ENCODE results near the gene DCAF17.

Gene DCAF17

DNA sequence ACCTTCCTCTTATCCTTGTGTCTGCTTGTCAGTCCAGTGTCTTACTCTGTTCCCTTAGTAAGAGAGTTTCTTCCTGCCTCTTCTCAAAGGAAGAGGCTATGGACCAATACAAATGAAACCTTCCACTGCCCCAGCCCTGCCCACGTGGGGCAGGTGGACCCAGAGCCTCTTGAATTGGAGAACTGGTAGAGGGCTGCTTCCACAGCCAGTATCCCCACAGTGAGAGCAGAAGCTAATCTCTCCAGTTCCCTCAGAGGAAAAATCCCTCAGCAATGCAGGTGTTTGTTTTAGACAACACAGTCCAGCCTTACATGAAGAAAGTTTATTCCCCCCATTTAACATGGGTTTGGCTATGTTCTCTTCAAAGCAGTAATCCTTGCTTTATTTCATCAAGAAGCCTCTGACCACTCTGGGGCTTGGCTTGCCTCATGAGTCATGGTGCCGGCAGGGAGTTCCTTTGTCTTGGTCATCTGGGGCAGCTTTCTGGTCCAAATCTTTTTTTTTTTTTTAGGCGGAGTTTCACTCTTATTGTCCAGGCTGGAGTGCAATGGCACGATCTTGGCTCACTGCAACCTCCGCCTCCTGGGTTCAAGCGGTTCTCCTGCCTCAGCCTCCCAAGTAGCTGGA lies 81.8 kb downstream of the DCAF17 start (continued):
- TF ChIP-seq, protein P1, sequence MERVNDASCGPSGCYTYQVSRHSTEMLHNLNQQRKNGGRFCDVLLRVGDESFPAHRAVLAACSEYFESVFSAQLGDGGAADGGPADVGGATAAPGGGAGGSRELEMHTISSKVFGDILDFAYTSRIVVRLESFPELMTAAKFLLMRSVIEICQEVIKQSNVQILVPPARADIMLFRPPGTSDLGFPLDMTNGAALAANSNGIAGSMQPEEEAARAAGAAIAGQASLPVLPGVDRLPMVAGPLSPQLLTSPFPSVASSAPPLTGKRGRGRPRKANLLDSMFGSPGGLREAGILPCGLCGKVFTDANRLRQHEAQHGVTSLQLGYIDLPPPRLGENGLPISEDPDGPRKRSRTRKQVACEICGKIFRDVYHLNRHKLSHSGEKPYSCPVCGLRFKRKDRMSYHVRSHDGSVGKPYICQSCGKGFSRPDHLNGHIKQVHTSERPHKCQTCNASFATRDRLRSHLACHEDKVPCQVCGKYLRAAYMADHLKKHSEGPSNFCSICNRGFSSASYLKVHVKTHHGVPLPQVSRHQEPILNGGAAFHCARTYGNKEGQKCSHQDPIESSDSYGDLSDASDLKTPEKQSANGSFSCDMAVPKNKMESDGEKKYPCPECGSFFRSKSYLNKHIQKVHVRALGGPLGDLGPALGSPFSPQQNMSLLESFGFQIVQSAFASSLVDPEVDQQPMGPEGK (CRISPR knock-in tag; IDR thresholded peaks at IDR 0.05; ENCODE audit: borderline replicate concordance) = no peak
- TF ChIP-seq TCF4 (CRISPR knock-in tag; IDR thresholded peaks at IDR 0.05; ENCODE audit: borderline replicate concordance) (no peak), PPARA (CRISPR knock-in tag; IDR thresholded peaks at IDR 0.05; ENCODE audit: borderline replicate concordance) (no peak), ZNF8 (CRISPR knock-in tag; IDR thresholded peaks at IDR 0.05) (no peak)

DNA sequence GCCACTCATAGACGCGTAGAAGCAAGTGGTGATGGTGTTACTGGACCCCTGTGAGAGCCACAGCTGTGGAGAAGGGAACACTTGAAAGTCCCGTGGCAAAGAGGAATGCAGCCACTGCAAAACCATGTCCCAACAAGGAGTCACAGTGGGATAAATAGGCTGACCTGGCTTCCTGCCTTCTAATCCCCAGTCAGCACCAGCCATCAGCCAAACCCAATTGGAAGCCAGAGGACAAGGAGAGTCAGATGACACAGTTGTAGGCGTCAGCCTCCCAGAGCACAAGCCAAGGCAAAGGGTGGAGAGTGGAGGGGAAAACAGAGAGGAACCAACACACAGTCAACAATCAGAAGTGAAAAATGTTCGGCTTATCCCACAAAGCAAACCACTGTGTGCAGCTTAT lies 82.8 kb downstream of the DCAF17 start:
- no peak for ATAC-seq
- TF ChIP-seq RARB (CRISPR knock-in tag; IDR thresholded peaks at IDR 0.05) (no peak), PPARA (CRISPR knock-in tag; IDR thresholded peaks at IDR 0.05; ENCODE audit: borderline replicate concordance) (no peak), ZNF70 (CRISPR knock-in tag; IDR thresholded peaks at IDR 0.05) (no peak), ZFP3 (CRISPR knock-in tag; IDR thresholded peaks at IDR 0.05) (no peak), BACH2 (CRISPR knock-in tag; IDR thresholded peaks at IDR 0.05; ENCODE audit: borderline replicate concordance) (no peak), ISL1 (CRISPR knock-in tag; IDR thresholded peaks at IDR 0.05) (no peak), ZNF8 (CRISPR knock-in tag; IDR thresholded peaks at IDR 0.05) (no peak), ARNTL (CRISPR knock-in tag; IDR thresholded peaks at IDR 0.05; ENCODE audit: borderline replicate concordance, low read depth) (no peak), GLIS3 (CRISPR knock-in tag; IDR thresholded peaks at IDR 0.05) (no peak), SNAI2 (CRISPR knock-in tag; IDR thresholded peaks at IDR 0.05) (no peak), OSR1 (CRISPR knock-in tag; IDR thresholded peaks at IDR 0.05) (no peak)
- TF ChIP-seq, protein P1 (CRISPR knock-in tag; IDR thresholded peaks at IDR 0.05; ENCODE audit: borderline replicate concordance) = no peak
- TF ChIP-seq, protein P2, sequence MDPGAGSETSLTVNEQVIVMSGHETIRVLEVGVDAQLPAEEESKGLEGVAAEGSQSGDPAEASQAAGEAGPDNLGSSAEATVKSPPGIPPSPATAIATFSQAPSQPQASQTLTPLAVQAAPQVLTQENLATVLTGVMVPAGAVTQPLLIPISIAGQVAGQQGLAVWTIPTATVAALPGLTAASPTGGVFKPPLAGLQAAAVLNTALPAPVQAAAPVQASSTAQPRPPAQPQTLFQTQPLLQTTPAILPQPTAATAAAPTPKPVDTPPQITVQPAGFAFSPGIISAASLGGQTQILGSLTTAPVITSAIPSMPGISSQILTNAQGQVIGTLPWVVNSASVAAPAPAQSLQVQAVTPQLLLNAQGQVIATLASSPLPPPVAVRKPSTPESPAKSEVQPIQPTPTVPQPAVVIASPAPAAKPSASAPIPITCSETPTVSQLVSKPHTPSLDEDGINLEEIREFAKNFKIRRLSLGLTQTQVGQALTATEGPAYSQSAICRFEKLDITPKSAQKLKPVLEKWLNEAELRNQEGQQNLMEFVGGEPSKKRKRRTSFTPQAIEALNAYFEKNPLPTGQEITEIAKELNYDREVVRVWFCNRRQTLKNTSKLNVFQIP (CRISPR knock-in tag; IDR thresholded peaks at IDR 0.05; ENCODE audit: borderline replicate concordance, low read depth) = no peak

DNA sequence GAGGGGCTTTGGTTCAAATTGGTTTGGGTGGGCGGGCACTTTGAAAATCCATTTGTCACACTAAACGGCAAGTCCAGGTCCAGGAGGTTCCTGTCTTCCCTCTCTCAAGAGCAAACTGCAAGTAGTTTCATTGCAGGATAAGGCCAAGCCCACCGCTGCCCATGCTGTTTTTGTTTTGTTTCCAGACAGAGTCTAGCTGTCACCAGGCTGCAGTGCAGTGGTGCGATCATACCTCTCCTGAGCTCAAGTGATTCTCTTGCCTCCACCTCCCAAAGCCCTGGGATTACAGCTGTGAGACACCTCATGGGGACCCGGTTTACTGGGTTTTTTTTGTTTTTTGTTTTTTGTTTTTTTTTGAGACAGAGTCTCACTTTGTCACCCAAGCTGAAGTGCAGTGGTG lies 86.4 kb downstream of the DCAF17 start:
- no peak for TF ChIP-seq RARB (CRISPR knock-in tag; IDR thresholded peaks at IDR 0.05)
- TF ChIP-seq, protein P3, sequence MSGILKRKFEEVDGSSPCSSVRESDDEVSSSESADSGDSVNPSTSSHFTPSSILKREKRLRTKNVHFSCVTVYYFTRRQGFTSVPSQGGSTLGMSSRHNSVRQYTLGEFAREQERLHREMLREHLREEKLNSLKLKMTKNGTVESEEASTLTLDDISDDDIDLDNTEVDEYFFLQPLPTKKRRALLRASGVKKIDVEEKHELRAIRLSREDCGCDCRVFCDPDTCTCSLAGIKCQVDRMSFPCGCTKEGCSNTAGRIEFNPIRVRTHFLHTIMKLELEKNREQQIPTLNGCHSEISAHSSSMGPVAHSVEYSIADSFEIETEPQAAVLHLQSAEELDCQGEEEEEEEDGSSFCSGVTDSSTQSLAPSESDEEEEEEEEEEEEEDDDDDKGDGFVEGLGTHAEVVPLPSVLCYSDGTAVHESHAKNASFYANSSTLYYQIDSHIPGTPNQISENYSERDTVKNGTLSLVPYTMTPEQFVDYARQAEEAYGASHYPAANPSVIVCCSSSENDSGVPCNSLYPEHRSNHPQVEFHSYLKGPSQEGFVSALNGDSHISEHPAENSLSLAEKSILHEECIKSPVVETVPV (CRISPR knock-in tag; IDR thresholded peaks at IDR 0.05) = no peak
- no peak for ATAC-seq

DNA sequence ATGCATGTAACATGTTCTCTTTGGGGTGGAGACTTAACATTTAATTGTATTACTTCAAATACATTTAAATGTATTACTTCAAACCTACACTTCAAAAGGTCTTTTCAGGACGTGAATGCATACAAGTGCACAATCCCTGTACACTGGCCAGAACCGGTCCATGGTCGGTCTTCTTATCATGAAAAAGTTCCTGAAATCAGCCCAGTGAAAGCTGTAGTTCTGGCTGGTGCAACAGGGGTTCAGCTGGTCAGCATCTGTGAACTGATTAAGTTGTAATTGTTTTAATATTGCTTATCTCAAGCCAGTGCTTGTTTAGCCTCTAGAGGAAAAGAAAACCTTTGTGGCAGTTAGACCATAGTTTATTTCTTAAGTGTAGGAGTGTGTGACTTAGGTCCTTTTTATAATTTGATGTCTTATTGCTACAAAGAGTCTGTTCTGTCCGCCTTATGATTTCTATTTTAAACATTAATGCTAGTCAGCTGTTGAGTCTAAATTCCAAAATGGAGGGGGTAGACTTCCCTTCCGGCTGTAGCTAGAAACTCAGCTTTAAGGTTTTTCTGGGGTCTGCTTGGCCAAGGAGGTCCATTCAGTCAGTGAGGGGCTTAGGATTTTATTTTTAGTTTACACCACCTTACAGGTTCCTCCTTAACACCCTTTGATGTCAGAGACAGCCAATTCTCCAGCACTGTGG lies 87.5 kb downstream of the DCAF17 start:
- TF ChIP-seq, protein P3 (CRISPR knock-in tag; IDR thresholded peaks at IDR 0.05) = no peak
- TF ChIP-seq BACH2 (CRISPR knock-in tag; IDR thresholded peaks at IDR 0.05; ENCODE audit: borderline replicate concordance) = no peak
- TF ChIP-seq, protein P4, sequence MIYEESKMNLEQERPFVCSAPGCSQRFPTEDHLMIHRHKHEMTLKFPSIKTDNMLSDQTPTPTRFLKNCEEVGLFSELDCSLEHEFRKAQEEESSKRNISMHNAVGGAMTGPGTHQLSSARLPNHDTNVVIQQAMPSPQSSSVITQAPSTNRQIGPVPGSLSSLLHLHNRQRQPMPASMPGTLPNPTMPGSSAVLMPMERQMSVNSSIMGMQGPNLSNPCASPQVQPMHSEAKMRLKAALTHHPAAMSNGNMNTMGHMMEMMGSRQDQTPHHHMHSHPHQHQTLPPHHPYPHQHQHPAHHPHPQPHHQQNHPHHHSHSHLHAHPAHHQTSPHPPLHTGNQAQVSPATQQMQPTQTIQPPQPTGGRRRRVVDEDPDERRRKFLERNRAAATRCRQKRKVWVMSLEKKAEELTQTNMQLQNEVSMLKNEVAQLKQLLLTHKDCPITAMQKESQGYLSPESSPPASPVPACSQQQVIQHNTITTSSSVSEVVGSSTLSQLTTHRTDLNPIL (CRISPR knock-in tag; IDR thresholded peaks at IDR 0.05; ENCODE audit: low read depth) = no peak
- no peak for TF ChIP-seq ESRRG (CRISPR knock-in tag; IDR thresholded peaks at IDR 0.05)
- TF ChIP-seq TOX (CRISPR knock-in tag; IDR thresholded peaks at IDR 0.05; ENCODE audit: borderline replicate concordance) = no peak
- TF ChIP-seq PPARA (CRISPR knock-in tag; IDR thresholded peaks at IDR 0.05; ENCODE audit: borderline replicate concordance) = no peak
- TF ChIP-seq ZNF70 (CRISPR knock-in tag; IDR thresholded peaks at IDR 0.05) = no peak
- no peak for TF ChIP-seq TCF4 (CRISPR knock-in tag; IDR thresholded peaks at IDR 0.05; ENCODE audit: borderline replicate concordance)
- no peak for TF ChIP-seq ARNTL (CRISPR knock-in tag; IDR thresholded peaks at IDR 0.05; ENCODE audit: borderline replicate concordance, low read depth)
- TF ChIP-seq, protein P1 (CRISPR knock-in tag; IDR thresholded peaks at IDR 0.05; ENCODE audit: borderline replicate concordance) = no peak
- TF ChIP-seq SNAI2 (CRISPR knock-in tag; IDR thresholded peaks at IDR 0.05) = no peak
- TF ChIP-seq ZNF565 (CRISPR knock-in tag; conservative IDR thresholded peaks at IDR 0.05; ENCODE audit: low read depth) = no peak
- TF ChIP-seq ZFP30 (CRISPR knock-in tag; IDR thresholded peaks at IDR 0.05) = no peak
- TF ChIP-seq CSDC2 (CRISPR knock-in tag; IDR thresholded peaks at IDR 0.05) = no peak
- ATAC-seq = no peak
